HG02938 (cell line): ENCODE measurements around the gene DOP1A.

Experiments
- ATAC-seq: cut with Tn5 transposase; IDR thresholded peaks from one replicate; pipeline ENCODE4 v1.9.1; 2021; ENCODE audit warnings: mild to moderate bottlenecking, moderate library complexity; ENCODE audit not compliant: unreplicated experiment

The DOP1A gene

GRCh38 chr6:83198486-83199172 is 131.2 kb downstream of the DOP1A start:
- no peak for ATAC-seq

DNA sequence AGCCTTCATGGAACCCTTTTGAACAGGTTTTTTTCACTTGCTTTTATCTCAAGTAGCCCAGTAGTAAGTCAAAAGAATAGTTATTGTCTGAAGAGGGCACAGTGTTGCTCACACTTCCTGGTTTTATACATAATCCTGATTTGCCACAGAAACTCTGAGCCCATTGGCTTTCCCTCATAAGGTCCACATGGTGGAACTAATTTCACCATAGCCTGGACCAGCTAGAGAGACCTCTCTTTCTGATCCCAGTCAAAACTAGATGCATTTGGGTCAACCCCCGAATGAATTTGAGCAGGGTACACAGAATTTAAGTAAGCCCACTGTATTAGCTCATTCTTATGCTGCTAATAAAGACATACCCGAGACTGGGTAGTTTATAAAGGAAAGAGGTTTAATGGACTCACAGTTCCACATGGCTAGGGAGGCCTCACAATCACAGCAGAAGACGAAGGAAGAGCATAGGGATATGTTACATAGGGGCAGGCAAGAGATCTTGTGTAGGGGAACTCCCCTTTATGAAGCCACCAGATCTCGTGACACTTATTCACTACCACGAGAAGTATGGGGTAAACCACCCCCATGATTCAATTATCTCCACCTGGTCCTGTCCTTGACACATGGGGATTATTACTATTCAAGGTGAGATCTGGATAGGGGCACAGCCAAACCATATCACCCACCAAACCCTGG is 131.8 kb downstream of the DOP1A start:
- no peak for ATAC-seq

GRCh38 chr6:83199863-83200225 is 132.4 kb downstream of the DOP1A start:
- ATAC-seq: no peak

- ATAC-seq: no peak
Observed at GRCh38 chr6:83202031-83202430, 134.6 kb downstream of the DOP1A start.

DNA sequence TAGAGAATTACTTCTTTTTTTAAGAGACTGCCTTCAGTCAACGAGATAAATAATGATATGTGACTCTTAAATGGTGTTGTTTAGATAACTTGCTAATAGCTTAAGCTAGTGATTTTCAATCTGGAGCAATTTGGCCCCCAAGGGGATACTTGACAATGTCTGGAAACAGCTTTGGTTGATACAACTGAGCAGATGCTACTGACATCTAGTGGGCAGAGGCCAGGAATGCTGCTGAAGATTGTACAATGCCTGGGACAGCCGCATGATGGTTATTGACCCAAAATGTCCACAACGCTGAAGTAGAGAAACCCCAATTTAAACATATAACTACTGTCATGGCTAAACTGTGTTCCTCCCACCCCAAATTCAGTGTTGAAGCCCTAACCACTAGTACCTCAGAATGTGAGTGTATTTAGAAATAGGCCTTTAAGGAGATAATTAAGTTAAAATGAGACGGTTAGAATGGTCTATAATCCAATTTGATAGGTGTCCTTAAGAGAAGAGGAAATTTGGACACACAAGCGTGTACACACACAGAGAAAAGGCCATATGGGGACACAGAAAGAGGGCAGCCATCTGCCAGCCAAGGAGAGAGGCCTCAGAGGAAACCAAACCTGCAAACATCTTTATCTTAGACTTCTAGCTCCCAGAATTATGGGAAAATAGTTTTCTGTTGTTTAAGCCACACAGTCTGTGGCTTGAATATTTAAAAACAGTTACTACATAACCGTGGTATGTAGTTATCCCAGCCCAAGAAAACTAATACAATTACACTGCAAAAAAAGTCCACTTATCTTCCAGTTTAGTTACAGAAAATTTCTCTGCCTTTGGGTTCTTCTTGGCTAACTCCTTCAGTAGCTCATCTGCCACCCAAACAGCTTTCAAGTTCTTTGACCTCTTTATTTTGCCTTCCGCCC is 147.9 kb downstream of the DOP1A start:
- ATAC-seq: peak; percentile 99

- ATAC-seq: no peak
Observed at GRCh38 chr6:83216806-83217205, 149.3 kb downstream of the DOP1A start.
